GM19351 (cell line): Measurements from ENCODE around the gene LHFPL6.

Experiments
- ATAC-seq: cut with Tn5 transposase; IDR thresholded peaks from one replicate; pipeline ENCODE4 v1.9.1; 2021; ENCODE audit warnings: mild to moderate bottlenecking, moderate library complexity; ENCODE audit not compliant: unreplicated experiment

Gene LHFPL6

DNA sequence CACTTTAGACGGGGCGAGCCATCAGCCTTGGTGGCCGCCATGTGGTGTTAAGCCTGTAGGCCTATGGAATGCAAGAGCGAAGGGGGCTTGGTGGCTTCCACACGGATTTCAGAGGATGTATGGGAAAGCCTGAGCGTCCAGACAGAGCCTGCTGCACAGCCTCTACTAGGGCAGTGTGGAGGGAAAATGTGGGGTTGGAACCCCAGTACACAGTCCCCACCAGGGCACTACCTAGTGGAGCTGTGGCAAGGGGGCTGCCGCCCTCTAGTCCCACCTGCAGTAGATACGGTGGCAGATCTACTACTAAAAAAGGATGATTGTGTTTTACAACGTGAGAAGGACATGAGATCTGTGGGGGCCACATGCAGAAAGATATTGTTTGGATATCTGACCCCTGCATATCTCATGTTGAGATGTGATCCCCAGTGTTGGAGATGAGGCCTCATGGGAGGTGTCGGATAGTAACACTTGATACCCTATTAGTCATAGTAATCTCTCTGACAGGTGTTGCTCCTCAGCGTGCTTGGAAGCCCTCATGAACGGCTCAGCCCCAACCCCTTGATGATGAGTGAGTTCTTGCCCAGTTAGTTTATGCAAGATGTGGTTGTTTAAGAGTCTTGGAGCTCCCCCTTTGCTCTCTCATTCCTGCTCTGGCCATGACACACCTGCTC lies 45.6 kb downstream of the LHFPL6 start:
- no peak for ATAC-seq

DNA sequence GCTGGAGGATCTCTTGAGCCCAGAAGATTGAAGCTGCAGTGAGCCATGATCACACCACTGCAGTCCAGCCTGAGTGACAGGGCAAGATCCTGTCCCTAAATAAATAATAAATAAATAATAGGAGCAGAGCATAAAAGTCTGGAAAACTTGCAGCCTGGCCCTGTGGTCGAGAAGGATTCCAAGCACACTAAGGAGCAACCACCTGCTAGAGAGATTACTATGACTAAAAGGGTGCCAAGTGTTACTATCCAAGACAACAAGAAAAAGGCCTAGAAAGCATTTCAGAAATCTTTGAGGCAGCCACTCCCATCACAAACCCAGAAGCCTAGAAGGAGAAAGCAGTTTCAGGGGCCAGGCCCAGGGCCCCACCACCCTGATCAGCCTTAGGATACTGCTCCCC lies 46.1 kb downstream of the LHFPL6 start:
- no peak for ATAC-seq

DNA sequence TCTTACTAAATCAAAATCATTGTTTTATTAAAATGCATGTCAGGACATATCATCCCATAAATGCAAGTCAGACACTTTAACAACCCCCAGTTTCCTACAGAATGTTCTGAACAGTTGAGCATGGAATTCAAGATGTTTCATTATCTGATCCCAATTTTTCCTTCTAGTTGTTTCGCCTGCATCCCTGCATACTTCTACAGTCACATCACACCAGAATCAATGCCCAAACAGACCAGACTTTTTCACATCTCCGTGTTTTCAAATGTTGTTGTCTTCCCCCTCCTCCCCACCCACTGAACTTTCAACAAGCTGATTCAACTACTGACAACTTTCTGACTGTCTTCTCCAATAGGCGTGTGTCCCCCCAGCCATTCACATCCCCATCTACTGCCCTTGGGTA lies 48.6 kb downstream of the LHFPL6 start:
- ATAC-seq: no peak

DNA sequence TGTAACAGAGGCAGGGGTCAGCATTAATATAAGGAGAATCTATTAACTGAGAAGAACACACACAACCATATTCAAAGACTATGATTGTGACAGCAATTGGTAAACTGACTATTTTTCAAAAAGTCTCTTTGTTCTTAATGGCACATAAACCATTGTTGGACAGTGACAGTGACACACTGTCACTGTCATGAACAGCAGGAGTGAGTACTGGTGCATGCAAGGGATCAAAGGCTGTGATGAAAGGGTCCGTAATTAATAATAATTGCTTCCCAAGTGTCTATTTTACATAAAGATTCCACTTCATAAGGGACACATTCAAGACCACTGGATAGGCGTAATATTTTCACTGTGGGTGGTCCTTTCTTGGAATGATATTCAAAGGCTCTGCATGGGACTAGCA lies 50.7 kb downstream of the LHFPL6 start:
- ATAC-seq: no peak

DNA sequence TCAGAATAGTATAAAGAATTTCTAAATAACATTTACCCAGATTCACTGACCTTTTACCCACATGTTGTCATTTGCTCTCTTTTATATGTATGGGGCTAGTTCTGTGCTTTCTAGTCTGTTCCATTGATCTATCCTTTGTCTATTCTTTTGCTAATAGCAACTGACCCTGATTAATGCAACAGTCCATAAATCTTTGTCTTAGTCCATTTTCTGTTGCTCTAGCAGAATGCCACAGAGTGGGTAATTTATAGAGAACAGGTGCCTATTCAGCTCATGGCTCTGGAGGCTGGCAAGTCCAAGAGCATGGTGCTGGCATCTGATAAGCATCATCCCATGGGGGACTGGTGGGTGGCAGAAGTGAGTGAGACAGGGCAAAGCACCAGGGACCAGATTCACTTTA lies 52.1 kb downstream of the LHFPL6 start:
- no peak for ATAC-seq

DNA sequence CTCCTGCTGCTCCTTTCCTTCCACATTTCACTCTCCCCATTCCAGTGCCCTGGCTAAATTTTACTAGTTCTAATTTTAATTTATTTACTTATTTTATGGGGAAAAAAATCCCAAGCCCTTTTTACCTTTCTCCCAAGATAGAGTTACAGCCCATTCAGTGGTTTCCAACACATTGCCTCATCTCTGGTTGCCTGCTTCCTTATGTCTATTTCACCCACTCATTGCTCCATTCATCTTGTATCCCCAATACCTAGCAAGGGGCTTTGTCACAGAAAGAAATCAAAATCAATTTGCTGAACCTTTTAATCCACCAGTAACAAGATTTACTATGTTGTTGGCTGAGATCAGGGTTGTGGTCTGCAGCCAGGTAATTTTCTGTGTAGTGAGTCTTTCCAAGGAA lies 55.9 kb downstream of the LHFPL6 start:
- ATAC-seq: no peak

DNA sequence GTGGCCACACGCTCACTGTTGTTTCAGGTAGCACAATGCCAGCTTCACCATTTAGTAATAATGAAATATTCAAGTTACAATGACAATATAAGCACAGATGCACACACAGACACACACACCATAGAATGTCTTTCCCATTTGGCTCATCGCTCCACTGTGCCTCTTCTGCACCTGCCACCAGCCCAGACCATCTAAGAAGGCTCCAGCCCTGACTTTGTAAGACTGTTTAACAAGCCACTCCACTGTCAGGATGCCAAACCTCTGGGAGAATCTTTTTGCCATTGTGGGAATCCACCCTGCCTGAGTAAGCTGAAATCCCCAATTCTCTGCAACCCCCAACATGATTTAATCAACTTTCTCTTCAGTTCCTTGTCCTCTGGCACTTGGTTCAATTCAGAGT lies 60.6 kb downstream of the LHFPL6 start:
- ATAC-seq: no peak

DNA sequence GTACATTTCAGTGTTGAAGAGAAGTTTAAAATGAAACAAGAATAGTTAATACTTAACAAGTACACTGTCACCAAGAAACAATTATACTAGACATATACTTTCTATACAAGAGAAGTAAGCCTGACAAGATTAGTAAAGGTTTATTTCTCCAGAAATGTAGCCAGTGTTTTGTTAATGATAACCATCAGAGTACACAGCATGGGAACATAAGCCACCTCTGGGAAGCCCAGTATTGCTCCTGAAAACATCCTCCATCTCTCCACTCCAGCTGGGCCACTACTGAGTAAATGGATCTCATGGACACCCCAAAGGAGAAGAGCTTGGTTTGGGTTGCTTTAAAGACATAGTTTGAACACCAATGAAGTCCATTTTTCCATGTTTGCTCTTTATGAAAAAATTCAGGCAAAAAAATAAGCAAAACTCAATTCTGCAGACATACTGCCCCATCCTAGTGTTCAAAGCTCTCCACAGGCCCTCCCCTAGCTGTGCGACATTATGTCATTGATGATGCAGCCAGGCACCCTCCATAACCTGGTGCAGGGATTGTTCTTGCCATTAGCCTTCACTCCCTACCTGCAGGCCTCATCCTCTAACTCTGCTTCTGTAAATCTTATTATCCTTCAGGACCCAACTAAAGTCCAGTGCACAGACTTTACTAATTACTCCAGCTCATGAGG lies 61.9 kb downstream of the LHFPL6 start:
- no peak for ATAC-seq

DNA sequence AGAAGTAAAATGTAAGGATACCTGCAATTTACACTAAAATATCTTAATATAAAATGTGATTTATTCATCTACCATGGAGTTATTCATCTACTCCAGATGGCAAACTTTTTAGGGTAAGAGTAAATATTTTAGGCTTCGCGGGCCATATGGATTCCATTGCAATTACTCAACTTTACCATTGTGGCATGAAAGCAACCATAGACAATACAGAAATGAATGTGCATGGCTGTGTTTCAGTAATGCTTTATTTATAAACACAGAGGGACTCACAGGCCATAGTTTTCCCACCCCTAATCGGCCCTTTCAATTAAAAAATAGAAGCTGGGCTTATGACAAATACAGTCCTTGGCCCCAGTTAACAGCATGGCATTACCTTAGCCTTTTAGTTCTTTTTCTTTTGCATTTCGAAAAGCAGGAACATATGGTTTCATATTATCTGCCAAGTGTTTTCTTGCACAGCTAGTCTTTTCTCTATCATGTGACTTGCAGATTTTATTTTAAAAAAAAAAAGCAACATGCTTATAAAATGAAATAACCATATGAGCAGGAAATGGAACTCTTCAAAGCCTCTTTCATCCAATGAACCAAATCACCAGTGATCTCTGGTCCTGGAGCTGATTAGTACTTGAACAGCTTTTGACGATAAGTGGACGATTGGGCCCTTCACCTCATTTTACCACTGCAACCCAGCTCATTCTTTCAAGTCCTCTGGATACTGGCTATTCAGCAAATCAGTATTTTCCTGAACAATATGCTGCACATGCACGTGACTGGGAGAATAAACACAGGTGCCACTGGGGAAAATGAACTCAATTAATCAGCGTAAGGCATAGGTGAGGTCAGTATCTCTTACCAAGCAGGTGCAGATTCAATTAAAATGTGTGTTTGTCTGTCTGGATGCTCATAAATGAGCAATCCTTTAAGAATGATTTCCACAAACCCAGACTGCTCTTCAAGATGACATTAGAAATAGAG lies 63.9 kb downstream of the LHFPL6 start:
- no peak for ATAC-seq

DNA sequence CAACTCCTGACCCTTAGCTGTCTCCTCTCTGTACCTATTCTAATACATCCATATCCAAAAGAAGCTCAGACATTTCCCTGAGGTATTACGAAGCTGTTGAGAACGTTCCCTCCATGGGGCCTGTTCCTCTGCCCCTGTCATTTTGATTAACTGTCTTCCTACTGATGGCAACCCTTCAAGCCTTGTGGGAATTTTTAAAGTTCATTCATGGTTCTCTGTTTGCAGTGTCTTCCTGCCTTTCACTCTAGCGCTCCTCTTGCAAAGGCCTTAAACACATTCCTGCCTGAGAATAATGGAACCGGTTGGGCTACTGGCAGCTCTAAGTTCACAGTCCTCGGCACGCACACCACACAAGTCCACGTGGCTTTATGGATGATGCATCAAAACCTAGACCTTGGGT lies 66.1 kb downstream of the LHFPL6 start:
- ATAC-seq: no peak

DNA sequence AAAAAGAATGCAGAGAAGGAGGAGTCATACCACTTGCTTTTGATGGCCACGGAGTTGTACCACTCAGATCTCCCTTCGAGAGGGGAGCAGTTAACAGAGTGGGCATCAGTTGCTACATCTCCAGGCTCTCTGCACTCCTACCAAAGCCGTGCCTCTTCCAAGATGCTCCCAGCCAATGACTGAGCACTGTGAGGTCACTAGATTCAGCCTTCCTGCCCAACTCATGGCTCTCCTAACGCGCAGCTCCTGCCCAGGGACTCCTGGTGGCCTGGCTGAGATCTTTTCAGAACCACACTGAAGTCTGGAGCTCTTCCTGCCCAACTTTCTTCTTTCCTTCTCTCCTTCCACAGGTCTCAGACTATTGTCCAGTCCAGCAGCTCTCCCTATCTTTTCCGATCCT lies 66.7 kb downstream of the LHFPL6 start:
- ATAC-seq: no peak

DNA sequence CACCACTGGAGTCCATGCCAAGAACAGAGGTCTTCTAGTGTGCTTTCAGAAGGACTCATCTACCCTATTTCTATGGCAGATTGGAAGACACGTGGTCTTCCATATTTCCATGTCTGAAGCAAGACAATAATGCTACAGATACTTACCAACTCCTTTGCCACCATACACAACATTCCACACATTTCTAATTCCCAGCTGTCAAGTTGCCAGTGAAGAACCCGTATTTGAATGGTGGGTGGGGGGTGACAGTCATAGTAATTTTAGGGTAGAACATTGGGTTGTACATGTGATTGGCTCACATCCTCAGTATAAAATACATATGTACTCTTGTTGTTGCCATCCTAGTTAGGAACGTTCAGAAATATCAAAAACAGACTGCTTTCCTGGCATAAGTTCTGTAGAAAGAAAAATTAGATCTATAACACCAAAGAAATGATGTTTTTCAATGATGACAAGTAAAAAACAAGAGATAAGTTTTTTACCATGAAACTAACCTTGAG lies 69.3 kb downstream of the LHFPL6 start:
- ATAC-seq: no peak

DNA sequence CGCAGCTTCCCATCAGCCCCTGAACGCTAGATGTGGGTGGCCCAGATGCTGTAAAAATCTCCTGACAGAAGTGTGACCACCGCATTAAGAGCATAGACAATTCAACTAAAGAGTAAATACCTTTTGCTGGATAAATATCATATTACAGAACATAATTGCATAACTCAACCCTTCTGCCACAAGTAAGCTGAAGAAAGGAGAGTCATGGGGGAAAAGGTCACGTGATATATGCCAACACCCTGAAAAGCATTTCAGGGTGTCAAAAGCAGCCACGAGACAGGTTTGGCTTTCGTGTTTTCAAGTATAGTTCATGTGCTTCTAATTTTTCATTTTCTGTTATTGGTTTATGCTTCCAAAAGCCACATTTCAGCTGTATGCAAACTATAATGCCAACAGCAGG lies 71.3 kb downstream of the LHFPL6 start:
- ATAC-seq: no peak

DNA sequence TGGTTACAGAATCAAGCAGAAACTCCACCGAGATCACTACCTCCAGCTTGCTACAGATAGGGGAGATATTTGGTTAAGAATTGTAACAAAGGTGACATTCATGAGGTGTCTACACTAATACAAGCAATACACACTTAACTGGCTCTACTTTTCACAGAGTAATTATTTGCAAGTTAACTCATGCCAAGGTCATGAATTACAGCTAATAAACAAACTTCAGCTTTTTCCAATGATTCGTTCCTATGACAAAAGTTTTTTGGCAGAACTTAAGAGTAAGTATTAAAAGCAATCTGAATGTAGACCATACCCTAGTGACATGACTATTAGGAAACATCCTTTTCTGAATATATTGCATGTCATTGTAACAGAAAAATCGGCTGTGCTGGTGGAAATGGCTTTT lies 72.1 kb downstream of the LHFPL6 start:
- no peak for ATAC-seq

DNA sequence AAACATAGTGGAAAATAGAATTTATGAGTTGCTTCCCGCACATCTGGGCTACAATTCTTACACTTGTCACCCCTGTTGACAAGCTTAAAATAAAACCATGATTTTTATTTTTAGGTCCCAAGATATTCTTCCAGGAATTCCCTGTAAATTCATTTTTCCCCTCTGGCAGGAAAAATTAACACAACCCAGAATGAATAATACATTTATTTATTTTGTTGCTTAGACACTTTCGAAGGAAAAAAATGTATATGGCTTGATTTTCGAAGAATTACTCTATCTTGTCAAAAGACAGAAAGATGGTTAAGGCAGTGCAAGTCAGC lies 74.4 kb downstream of the LHFPL6 start:
- no peak for ATAC-seq

DNA sequence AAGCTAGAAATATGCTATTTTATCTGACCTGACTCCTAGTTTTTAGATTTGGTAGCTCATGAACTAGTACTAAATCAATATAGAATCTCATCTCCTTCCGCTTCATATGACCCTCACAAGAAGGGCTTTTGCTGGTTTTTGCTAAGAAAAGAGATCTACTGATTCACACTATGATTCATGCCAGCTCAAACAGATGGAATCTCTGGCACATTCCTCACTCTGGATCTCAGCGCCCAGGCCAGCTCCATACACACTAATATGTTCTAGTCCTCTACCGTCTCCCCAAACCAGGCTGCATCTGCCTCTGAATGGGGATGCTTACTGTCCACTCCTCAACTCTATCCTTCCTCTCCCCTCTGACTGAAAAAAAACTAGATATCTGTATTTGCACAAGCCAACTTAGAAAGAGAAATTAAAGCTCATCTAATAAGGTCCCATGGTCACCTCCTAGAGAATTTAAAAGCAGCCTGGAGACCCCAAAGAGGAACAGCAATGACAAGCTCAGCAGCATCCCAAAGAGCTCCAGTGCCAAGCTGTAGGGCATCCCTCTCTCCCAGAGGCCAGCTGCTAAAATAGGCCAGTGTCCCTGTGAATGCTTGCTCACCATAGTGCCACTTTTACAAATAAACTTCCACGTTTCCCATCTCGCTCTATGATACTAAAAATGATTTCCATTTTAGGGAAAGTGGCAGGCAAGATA lies 74.9 kb downstream of the LHFPL6 start:
- ATAC-seq: no peak

DNA sequence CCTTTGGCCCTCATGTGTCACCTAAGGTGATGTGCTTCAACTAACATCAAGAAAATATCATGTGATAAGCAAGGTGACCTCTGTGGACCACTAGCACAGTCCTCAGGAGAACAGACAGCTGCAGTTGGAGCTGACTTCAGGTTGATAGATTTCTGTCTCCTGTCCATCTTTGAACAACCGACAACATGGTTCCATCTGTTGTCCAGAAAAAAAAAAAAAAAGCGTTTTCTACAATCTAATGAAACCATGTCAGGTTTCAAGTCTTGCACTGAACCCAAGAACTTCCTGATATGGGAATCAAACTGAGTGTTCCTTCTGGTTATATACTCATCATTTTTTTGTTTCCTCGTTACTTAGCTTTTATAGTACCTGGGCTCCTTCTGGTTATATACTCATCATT lies 75.7 kb downstream of the LHFPL6 start:
- ATAC-seq: no peak

DNA sequence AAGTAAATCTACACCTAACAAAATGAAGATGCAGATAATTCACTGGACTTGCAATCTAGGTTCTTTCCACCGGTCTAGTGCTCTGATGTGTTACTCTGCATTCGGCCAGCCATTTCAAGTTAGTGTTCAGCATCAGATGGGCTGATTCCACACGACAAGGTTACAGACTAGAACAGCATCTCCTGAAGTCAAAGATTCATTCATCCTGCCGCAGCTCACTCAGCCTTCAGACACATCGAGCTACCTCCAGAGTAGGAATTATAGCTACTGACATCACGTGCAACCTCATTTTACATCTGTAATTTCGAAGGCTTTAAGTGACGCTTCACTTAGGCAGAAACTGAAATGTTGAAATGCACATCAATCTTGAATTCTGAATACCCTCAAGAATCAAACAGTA lies 76.5 kb downstream of the LHFPL6 start:
- ATAC-seq: no peak

DNA sequence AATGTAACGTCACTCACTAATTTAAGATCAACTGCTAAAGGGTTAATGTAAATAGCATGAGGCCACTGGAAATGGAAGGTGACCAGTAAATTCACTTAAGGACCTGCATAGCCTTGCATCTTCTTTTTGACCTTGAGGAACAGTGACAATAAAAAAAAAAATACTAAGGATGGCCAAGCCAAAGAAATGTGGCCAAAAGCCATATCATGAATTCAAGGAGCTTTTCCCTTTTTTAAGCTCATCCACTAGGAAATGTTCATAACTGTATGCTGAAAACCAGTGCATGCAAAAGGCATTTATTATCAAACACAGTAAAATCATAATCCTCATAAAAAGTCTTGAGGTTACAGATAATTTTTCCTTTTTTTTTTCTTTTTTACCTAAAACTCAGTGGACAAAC lies 77.5 kb downstream of the LHFPL6 start:
- no peak for ATAC-seq

DNA sequence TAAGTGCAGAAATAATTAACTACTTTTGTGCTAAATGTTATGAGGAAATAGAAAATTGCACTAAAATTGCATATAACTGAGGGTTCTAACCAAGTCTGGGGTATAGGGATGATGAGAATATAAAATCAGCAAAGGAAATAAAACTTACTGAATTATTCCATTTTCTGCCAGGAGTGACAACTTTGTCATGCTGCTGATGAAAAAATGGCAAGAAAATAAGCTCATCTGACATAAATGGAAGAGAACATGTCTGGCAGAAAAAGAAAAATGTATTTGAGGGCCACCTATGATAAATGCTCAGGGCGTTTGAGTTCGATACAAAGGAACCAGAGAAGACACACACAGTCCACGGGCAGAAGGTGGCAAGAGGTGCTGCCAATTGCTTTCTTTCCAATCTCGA lies 78.2 kb downstream of the LHFPL6 start:
- ATAC-seq: no peak

DNA sequence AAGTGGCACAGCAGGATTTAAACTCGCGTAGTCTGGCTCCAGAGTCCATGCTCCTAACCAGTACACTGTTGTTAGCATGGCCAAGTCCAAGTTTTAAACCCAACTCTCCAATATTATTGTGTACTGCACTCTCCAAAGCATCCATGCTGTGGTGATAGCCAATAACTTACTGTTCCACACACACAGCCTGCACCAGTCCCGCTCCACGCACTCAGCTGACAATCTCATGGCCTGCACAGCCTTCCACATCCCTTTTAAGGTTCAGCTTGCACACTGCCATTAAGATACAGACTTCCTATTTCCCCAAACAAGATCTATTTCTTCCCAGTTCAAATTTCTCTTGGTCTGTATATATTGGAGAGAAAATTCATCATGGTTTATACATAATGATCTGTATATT lies 80.7 kb downstream of the LHFPL6 start:
- ATAC-seq: no peak
